HepG2 (cell line): Measurements from ENCODE around the gene PSMA7. TPM values are rescaled to one million over a fixed set of nuclear protein-coding genes. Genes with fewer than 3 reads are reported as not detected.

ENCODE experiments used
- CCDC6 ChIP-seq: sonication (generic); formaldehyde crosslinking; IDR thresholded peaks from 2 replicates; pipeline ENCODE4 v1.8.1; 2022; ENCODE audit warnings: mild to moderate bottlenecking, missing genetic modification reagents, moderate library complexity
- CEBPZ ChIP-seq: IDR thresholded peaks from 2 replicates; pipeline ENCODE4 v1.6.1; 2012; ENCODE audit warnings: low read length, improper control_type of control experiment
- ISX ChIP-seq: sonication (generic); formaldehyde crosslinking; conservative IDR thresholded peaks from 2 replicates; pipeline ENCODE4 v1.5.0; 2020; ENCODE audit warnings: missing genetic modification reagents
- JUND ChIP-seq: sonication (generic); formaldehyde crosslinking; IDR thresholded peaks from 2 replicates; pipeline ENCODE4 v1.8.0; 2022; ENCODE audit warnings: mild to moderate bottlenecking, missing genetic modification reagents
- NFKB2 ChIP-seq: sonication (generic); formaldehyde crosslinking; IDR thresholded peaks from 2 replicates; pipeline ENCODE4 v1.4.0; 2020; ENCODE audit warnings: missing genetic modification reagents, borderline replicate concordance
- NKX3-1 ChIP-seq: sonication (generic); formaldehyde crosslinking; IDR thresholded peaks from 2 replicates; pipeline ENCODE4 v1.5.0; 2020; ENCODE audit warnings: missing genetic modification reagents
- NR2F2 ChIP-seq: IDR thresholded peaks from 2 replicates; pipeline ENCODE4 v1.6.1; 2012; ENCODE audit warnings: low read depth, inconsistent platforms, borderline replicate concordance
- PHF8 ChIP-seq: sonication (generic); formaldehyde crosslinking; IDR thresholded peaks from 2 replicates; pipeline ENCODE4 v1.5.0; 2020; ENCODE audit warnings: missing genetic modification reagents
- SALL2 ChIP-seq: sonication (generic); formaldehyde crosslinking; IDR thresholded peaks from 2 replicates; pipeline ENCODE4 v1.8.1; 2023; ENCODE audit warnings: mild to moderate bottlenecking, missing genetic modification reagents, inconsistent platforms
- SP4 ChIP-seq: sonication (generic); formaldehyde crosslinking; IDR thresholded peaks from 2 replicates; pipeline ENCODE4 v1.8.1; 2023; ENCODE audit warnings: mild to moderate bottlenecking, missing genetic modification reagents
- ZNF253 ChIP-seq: sonication (generic); formaldehyde crosslinking; IDR thresholded peaks from 2 replicates; pipeline ENCODE4 v1.8.0; 2022; ENCODE audit warnings: mild to moderate bottlenecking, missing genetic modification reagents, borderline replicate concordance
- ZNF30 ChIP-seq: sonication (generic); formaldehyde crosslinking; IDR thresholded peaks from 2 replicates; pipeline ENCODE4 v1.5.0; 2020; ENCODE audit warnings: mild to moderate bottlenecking, missing genetic modification reagents
- ZNF331 ChIP-seq: sonication (generic); formaldehyde crosslinking; IDR thresholded peaks from 2 replicates; pipeline ENCODE4 v1.4.0; 2020; ENCODE audit warnings: missing genetic modification reagents
- ZNF343 ChIP-seq: sonication (generic); formaldehyde crosslinking; IDR thresholded peaks from 2 replicates; pipeline ENCODE4 v1.4.0; 2020; ENCODE audit warnings: mild to moderate bottlenecking, missing genetic modification reagents
- ZNF749 ChIP-seq: sonication (generic); formaldehyde crosslinking; IDR thresholded peaks from 2 replicates; pipeline ENCODE4 v1.8.0; 2022; ENCODE audit warnings: mild to moderate bottlenecking, missing genetic modification reagents, moderate library complexity, borderline replicate concordance
- polyA plus RNA-seq, 8 experiments: library from polyadenylated mRNA; depleted of rRNA in 3 of 8; stranded (reverse) in 7 of 8; unstranded in 1 of 8; fragments of >200 nt; fragmentation: Illumina TruSeq in 4 of 8; extraction: Trizol in 4 of 8; gene quantifications; 2 replicates each; pipeline versions ENCODE4 v1.2.1 to v1.2.3, GENCODE V29; 2011 to 2016; ENCODE audit warnings: low read depth in 4 of 8, missing spikeins in 1 of 8, mixed read lengths in 1 of 8; ENCODE audit not compliant: insufficient read depth in 1 of 8
- total RNA-seq, 5 experiments: library from RNA; depleted of rRNA; stranded (reverse); fragments of >200 nt; fragmentation: Illumina TruSeq; extraction: Trizol; gene quantifications; 2 replicates each; pipeline ENCODE4 v1.2.3, GENCODE V29; 2016; ENCODE audit warnings: low read depth in 1 of 5
- TF ChIP-seq, protein P1 (sequence below): sonication (generic); formaldehyde crosslinking; IDR thresholded peaks from 2 replicates; pipeline ENCODE4 v1.4.0; 2020; ENCODE audit warnings: mild to moderate bottlenecking, low read depth, missing genetic modification reagents
- TF ChIP-seq, protein P2 (sequence below): sonication (generic); formaldehyde crosslinking; IDR thresholded peaks from 2 replicates; pipeline ENCODE4 v1.8.1; 2022; ENCODE audit warnings: low read depth, mild to moderate bottlenecking, missing genetic modification reagents

PSMA7 gene
- total and polyA plus RNA-seq, 2 of the 13 experiments (the other 11 are each of a cell fraction or from before 2014, with no cell fraction given): 531 to 631 TPM

DNA sequence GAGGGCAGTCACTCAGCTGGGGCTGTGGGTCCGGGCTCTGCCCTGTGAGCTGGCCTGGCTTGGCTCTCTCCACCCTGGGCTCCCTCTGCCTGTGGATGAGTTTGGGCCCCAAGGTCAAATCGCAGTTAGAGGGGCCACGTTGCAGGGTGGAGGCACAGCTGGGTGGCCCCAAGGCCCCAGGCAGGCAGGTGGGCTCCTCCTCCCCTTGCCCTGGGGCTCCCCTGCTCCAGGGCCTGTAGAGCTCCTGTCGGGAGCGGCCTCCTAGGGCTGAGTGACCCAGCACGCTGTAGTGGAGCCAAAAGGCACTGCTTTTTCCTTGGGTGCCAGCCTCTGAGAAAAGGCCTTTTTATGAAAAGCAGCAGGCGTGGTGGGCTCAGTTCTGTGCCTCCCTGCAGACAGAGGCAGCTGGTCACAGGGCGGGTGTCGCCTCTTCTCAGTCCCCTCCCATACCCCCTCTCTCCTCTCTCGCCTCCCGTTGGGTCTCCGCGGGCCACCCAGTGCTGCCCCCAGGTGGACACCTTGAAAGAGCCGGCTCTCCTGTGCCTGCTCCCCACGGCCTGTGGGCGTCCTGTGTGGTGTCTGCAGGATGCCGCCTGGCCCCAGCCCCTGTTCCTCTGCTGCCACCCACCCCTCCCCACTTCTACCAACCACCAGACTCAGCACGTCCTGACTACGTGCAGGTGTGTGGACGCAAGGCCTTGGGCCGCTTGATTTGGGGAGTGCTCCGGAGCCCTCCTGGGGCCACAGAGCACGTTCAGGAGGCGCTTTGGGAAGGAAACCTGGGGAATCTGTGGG lies 13.6 kb upstream of the PSMA7 start (continued):
- TF ChIP-seq, protein P1, sequence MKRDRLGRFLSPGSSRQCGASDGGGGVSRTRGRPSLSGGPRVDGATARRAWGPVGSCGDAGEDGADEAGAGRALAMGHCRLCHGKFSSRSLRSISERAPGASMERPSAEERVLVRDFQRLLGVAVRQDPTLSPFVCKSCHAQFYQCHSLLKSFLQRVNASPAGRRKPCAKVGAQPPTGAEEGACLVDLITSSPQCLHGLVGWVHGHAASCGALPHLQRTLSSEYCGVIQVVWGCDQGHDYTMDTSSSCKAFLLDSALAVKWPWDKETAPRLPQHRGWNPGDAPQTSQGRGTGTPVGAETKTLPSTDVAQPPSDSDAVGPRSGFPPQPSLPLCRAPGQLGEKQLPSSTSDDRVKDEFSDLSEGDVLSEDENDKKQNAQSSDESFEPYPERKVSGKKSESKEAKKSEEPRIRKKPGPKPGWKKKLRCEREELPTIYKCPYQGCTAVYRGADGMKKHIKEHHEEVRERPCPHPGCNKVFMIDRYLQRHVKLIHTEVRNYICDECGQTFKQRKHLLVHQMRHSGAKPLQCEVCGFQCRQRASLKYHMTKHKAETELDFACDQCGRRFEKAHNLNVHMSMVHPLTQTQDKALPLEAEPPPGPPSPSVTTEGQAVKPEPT: 0 out of 2 replicates have a peak, but pooled peaks have one; percentile 25
- TF ChIP-seq NKX3-1 (CRISPR knock-in tag) (no peak), ZNF331 (CRISPR knock-in tag) (peak; percentile 69; the same call in 1 of the 2 replicates), ISX (no peak), NR2F2 (no peak), ZNF30 (CRISPR knock-in tag) (no peak), ZNF253 (CRISPR knock-in tag) (0 out of 2 replicates have a peak, but pooled peaks have one; percentile 21), ZNF749 (no peak), NFKB2 (CRISPR knock-in tag) (peak; percentile 29; the same call in 1 of the 2 replicates), CCDC6 (CRISPR knock-in tag) (no peak), CEBPZ (no peak), ZNF343 (CRISPR knock-in tag) (no peak), JUND (no peak), SALL2 (0 out of 2 replicates have a peak, but pooled peaks have one; percentile 63), SP4 (no peak), PHF8 (no peak)
- TF ChIP-seq, protein P2, sequence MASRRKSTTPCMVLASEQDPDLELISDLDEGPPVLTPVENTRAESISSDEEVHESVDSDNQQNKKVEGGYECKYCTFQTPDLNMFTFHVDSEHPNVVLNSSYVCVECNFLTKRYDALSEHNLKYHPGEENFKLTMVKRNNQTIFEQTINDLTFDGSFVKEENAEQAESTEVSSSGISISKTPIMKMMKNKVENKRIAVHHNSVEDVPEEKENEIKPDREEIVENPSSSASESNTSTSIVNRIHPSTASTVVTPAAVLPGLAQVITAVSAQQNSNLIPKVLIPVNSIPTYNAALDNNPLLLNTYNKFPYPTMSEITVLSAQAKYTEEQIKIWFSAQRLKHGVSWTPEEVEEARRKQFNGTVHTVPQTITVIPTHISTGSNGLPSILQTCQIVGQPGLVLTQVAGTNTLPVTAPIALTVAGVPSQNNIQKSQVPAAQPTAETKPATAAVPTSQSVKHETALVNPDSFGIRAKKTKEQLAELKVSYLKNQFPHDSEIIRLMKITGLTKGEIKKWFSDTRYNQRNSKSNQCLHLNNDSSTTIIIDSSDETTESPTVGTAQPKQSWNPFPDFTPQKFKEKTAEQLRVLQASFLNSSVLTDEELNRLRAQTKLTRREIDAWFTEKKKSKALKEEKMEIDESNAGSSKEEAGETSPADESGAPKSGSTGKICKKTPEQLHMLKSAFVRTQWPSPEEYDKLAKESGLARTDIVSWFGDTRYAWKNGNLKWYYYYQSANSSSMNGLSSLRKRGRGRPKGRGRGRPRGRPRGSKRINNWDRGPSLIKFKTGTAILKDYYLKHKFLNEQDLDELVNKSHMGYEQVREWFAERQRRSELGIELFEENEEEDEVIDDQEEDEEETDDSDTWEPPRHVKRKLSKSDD (CRISPR knock-in tag): no peak
